GM12874 (cell line): ENCODE measurements around the gene PRKAB1.

Source experiments
- TF ChIP-seq, protein P1 (sequence below): IDR thresholded peaks from 2 replicates; pipeline ENCODE4 v1.5.1; 2011; ENCODE audit warnings: low read depth, mild to moderate bottlenecking, control low read depth, low read length, moderate library complexity; ENCODE audit not compliant: insufficient read depth

The PRKAB1 gene

DNA sequence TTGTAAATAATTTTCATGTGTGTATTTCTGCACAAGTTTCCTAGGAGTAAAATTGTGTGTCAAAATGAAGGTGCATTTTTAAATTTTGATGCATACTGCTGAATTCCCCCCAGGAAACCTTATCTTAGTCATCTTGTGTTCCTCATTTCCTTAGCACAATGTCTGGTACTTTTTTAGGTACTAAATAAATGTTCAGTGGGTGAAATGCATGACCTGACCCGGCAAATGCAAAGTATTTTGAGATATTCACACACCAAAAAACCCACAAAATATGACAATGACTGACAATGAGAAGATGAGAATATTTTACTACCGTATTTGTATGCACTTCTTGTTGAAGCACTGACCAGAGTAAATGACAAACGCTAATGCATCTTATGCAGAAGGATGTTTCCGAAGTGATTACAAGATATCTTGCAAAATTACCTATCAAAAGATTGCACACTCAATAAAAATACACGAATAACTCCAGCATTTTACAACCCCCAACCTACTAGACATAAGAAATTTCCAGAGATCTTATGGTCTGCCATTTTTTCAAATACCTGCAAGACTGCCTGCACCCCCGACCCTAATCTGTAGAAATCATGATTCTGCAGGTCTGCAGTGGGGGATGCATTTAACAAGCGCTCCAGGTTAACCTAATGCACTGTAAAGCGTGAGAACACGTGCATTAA, 895 bp upstream of the PRKAB1 start:
- TF ChIP-seq, protein P1, sequence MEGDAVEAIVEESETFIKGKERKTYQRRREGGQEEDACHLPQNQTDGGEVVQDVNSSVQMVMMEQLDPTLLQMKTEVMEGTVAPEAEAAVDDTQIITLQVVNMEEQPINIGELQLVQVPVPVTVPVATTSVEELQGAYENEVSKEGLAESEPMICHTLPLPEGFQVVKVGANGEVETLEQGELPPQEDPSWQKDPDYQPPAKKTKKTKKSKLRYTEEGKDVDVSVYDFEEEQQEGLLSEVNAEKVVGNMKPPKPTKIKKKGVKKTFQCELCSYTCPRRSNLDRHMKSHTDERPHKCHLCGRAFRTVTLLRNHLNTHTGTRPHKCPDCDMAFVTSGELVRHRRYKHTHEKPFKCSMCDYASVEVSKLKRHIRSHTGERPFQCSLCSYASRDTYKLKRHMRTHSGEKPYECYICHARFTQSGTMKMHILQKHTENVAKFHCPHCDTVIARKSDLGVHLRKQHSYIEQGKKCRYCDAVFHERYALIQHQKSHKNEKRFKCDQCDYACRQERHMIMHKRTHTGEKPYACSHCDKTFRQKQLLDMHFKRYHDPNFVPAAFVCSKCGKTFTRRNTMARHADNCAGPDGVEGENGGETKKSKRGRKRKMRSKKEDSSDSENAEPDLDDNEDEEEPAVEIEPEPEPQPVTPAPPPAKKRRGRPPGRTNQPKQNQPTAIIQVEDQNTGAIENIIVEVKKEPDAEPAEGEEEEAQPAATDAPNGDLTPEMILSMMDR, result no peak

DNA sequence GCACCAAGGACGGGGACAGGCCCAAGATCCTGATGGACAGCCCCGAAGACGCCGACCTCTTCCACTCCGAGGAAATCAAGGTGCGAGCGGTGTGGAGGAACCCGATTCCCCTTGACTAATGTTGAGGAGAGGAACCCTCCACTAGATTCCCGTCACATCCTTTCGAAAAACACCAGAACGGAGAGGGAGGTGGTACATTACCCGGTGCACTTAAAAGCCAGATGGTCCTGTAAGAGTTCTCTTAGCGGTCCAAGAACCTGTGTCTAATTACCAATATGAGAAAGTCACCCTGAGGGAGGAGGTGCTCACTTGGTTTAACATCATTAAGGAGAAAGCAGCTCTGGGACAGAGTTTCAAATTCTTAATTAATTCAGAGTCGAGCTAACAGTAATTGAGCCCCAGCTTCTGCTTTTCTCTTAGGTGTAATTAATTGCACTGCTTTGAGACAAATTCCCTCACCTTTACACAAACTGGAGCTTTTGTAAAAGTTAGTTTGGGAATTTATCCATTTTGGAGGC, 450 bp downstream of the PRKAB1 start:
- TF ChIP-seq, protein P1, result no peak

DNA sequence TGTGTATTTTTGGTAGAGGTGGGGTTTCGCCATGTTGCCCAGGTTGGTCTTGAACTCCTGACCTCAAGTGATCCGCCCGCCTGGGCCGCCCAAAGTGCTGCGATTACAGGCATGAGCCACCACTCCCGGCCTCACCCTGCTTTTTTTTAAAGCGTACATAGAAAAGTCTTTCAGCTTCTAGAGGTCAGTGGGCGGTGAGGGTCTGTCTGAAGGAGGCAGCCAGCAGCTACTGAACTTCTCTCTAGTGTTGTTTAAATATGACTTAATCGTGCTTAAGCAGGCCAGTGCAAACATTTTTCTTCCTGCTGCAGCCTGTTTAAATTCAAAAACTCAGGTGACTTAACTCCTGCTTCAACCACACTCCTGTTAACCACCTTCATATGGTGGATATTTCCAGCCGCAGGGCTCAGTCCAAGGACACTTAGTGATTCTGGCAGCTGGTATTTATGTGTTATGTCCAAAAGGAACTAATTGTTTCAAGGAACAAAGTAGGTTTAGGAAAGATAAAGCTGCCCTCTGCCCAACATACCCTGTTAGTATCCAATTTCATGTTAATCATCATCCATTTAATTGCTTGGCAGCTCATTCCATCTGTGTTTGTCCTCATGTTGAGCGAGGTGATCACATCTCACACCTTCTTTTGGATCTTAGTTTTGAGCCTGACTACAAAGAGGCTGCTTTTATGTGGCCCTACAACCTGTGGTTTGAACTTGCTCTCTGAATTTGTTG, 2.0 kb downstream of the PRKAB1 start:
- TF ChIP-seq, protein P1, result no peak

DNA sequence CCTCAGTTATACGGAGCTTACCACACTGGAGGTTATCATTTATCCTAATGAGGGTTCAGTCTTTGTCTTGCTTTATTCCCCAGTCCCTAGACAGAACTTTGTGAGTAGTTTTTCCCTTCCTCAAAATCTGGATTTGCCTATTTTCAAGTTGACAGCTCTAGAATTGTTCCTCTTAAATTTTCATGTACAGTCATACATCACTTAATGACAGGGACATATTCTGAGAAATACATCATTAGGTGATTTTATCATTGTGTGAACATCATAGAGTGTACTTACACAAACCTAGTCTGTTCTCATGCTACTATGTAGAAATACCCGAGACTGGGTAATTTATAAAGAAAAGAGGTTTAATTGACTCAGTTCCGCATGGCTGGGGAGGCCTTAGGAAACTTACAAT, 3.1 kb downstream of the PRKAB1 start:
- TF ChIP-seq, protein P1, result no peak

DNA sequence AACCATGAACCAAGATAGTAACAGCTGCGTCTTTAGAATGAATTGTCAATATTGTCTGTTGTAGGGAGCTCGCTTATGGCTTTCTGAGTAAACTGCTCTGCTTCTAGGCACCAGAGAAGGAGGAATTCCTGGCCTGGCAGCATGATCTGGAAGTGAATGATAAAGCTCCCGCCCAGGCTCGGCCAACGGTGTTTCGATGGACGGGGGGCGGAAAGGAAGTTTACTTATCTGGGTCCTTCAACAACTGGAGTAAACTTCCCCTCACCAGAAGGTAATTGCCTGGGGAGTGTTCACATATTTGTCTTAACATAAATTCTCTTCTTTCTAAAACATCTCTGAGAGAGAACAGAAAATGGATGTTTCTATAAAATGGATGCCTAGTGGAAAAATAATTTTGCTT, 4.3 kb downstream of the PRKAB1 start:
- TF ChIP-seq, protein P1, result no peak

DNA sequence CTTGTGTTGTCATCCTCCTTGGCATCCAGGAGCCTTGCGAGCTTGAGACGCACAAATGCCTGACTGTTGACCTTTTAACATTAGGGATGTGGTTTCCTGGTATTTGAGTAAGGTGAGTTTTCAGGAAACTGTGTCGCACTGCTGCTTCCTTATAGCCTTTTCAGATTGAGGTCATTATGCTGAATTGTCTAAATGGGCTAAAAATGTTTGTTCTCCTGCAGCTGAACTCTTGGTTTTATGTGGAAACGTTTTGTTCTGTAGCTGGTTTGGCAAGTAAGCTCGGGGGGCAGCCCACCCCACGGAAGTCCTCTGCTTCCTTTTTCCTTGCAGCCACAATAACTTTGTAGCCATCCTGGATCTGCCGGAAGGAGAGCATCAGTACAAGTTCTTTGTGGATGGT, 5.7 kb downstream of the PRKAB1 start:
- TF ChIP-seq, protein P1, result no peak

DNA sequence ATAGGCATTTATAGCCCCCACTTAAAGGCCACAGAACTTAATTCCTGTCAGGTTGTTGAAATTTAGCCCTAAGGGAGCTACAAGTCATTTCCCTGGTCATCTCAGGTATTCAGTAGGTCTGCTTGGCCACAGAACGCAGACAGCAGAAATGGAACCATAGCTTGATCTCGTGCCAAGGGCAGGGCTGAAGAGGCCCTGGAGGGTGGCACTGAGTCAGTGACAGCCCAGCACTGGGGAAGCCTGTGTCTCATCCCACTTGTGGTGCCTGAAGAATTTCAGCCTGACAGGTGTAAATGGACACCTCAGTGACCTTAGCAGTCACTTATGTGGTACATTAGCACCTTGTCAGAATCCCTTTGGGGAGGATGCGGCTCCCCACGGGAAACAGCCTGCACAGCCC, 6.6 kb downstream of the PRKAB1 start:
- TF ChIP-seq, protein P1, result no peak
